NCI-H1105 (cell line): ENCODE results near the gene HDX.
"Not testable (repeated sequence)": the region's sequence is repeated elsewhere in the genome, so short reads cannot be mapped to it uniquely, and the experiment has no call there.

Source experiments
- DNase-seq: peaks from one replicate; lab custom pipeline; 2025; lab: John Stamatoyannopoulos, UW

Gene HDX

GRCh38 chrX:84339507-84340364, 162.5 kb downstream of the HDX start:
- no peak for DNase-seq

- no peak for DNase-seq
Measured at GRCh38 chrX:84336646-84337045, 165.6 kb downstream of the HDX start.

- no peak for DNase-seq
Measured at GRCh38 chrX:84335121-84335520, 167.1 kb downstream of the HDX start.

- DNase-seq, result no peak
Measured at GRCh38 chrX:84322083-84322827, 180.0 kb downstream of the HDX start.

- DNase-seq, result no peak
Measured at GRCh38 chrX:84320614-84321013, 181.6 kb downstream of the HDX start.

- DNase-seq, result no peak
Measured at GRCh38 chrX:84320023-84320422, 182.2 kb downstream of the HDX start.

- no peak for DNase-seq
Measured at GRCh38 chrX:84318661-84319060, 183.6 kb downstream of the HDX start.

- DNase-seq, result not testable (repeated sequence)
Measured at GRCh38 chrX:84315946-84316345, 186.3 kb downstream of the HDX start.
